AG09319 (cell line): ENCODE data around the gene DOCK1.

ENCODE experiments used
- DNase-seq: peaks from one replicate; pipeline ENCODE4 v3.0.0-alpha.2; 2010; ENCODE audit warnings: low read depth; ENCODE audit errors: extremely low read depth
- CTCF ChIP-seq: IDR thresholded peaks from 2 replicates; pipeline ENCODE4 v1.5.1; 2011; ENCODE audit warnings: low read depth, mild to moderate bottlenecking, inconsistent platforms, low read length, moderate library complexity

Gene DOCK1

GRCh38 chr10:127135844-127136577 is 230.8 kb downstream of the DOCK1 start:
- no peak for DNase-seq
- no peak for TF ChIP-seq CTCF

GRCh38 chr10:127137391-127137790 is 232.2 kb downstream of the DOCK1 start:
- DNase-seq, result no peak
- no peak for TF ChIP-seq CTCF

GRCh38 chr10:127142136-127142535 is 236.9 kb downstream of the DOCK1 start:
- DNase-seq, result no peak
- no peak for TF ChIP-seq CTCF

GRCh38 chr10:127142856-127143255 is 237.6 kb downstream of the DOCK1 start:
- no peak for DNase-seq
- TF ChIP-seq CTCF, result no peak

- no peak for TF ChIP-seq CTCF
- DNase-seq, result no peak
Measured at GRCh38 chr10:127145173-127145572, 239.9 kb downstream of the DOCK1 start.

- no peak for TF ChIP-seq CTCF
Measured at GRCh38 chr10:127146661-127147060, 241.4 kb downstream of the DOCK1 start.

GRCh38 chr10:127148066-127148932 is 243.1 kb downstream of the DOCK1 start:
- DNase-seq, result peak; percentile 44
- TF ChIP-seq CTCF, result no peak

More at GRCh38 chr10:127146661-127147060, 241.4 kb downstream of the DOCK1 start:
- no peak for DNase-seq
